ENCODE data around the gene SETD2. TPM values are rescaled to one million over a fixed set of nuclear protein-coding genes. Genes with fewer than 3 reads are reported as not detected.

The SETD2 gene
- total RNA-seq, 4 donors from 2014 or later, result 70.3 to 92.1 (median 87.3) TPM

DNA sequence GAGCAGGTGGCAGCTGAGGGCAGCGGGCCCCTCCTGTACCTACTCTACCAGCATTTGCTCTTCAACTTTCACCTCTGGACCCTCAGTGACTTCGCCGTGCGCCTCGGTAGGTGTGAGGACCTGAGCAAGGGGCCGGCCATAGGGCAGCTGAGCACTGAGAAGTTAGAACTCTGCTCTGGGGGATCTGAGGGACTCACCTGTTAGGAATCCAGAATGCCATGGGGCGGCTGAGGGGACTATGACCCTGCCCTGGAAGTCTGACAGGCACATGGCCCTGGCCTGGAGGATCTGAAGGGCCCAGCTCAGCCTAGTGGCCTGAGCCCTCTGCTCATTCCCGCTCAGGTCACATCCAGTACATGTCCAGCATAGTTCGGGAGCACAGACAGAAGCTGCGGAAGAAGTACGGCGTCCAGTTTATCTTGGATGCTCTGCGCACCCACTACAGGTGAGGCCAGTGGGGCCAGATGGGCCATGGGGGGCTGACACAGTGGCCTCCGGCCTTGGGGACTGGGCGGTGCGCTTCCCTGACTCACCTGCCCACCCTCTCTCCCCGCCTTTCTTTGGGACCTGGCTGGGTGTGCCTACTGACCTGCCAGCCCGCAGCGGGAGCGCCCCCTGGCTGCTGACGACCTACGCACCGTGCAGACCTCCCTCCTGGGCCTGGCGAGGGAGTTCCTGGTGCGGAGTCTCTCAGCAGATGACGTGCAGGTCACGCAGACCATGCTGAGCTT is 165.6 kb downstream of the SETD2 start:
- Histone ChIP-seq H3K27me3 (no peaks in the 10 kb centered on the region), H3K4me3 (no peak overlapping the region), H3K4me1 (no peaks in the 10 kb centered on the region), H3K27ac (no peak overlapping the region), H3K9me3 (no peaks in the 10 kb centered on the region), H3K36me3 (no peaks in the 10 kb centered on the region)
- TF ChIP-seq, protein P1, sequence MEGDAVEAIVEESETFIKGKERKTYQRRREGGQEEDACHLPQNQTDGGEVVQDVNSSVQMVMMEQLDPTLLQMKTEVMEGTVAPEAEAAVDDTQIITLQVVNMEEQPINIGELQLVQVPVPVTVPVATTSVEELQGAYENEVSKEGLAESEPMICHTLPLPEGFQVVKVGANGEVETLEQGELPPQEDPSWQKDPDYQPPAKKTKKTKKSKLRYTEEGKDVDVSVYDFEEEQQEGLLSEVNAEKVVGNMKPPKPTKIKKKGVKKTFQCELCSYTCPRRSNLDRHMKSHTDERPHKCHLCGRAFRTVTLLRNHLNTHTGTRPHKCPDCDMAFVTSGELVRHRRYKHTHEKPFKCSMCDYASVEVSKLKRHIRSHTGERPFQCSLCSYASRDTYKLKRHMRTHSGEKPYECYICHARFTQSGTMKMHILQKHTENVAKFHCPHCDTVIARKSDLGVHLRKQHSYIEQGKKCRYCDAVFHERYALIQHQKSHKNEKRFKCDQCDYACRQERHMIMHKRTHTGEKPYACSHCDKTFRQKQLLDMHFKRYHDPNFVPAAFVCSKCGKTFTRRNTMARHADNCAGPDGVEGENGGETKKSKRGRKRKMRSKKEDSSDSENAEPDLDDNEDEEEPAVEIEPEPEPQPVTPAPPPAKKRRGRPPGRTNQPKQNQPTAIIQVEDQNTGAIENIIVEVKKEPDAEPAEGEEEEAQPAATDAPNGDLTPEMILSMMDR (IDR thresholded peaks at IDR 0.05), result peak; percentile 60 to 82 (median 72)
- TF ChIP-seq POLR2A (IDR thresholded peaks at IDR 0.05), result no peak
- intact Hi-C loops (cut with DNase I; ENCODE audit: low total_unique reads), result no loop called here
- DNase-seq, result peak in 1 of 2 donors; percentile 51

DNA sequence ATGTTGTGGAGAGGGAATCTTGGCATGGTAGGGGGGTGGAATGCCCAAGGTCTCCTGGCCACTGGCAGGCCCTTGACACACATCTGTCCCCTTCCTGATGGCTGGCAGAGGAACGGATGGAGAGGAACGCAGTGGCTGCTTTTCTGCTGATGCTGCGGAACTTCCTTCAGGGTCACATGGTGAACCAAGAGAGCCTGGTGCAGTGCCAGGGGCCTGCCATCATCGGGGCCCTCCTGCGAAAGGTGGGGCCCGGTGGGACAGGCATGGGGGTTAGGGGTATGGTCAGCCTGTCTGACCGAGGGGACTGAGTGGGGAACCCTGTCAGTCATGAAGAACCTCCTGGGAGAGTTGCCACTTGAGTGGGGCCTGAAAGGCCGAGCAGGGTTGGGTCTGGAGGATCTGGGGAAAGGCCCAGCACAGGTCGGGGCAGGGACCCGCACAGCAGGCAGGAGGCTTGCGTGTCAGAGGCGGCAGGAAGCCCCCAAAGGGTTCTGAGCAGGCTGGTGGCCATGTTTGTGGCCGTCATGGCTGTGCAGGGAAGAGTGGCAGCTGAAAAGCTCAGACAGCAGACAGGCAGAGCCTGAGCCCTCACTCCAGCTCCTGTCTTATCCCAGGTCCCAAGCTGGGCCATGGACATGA is 166.3 kb downstream of the SETD2 start:
- intact Hi-C loops (cut with DNase I; ENCODE audit: low total_unique reads), result no loop called here
- TF ChIP-seq, protein P1 (IDR thresholded peaks at IDR 0.05), result no peak
- Histone ChIP-seq H3K9me3 (no peaks in the 10 kb centered on the region), H3K27ac (no peak overlapping the region), H3K4me1 (no peaks in the 10 kb centered on the region), H3K27me3 (no peaks in the 10 kb centered on the region), H3K36me3 (no peaks in the 10 kb centered on the region), H3K4me3 (no peak overlapping the region)
- no peak for DNase-seq

DNA sequence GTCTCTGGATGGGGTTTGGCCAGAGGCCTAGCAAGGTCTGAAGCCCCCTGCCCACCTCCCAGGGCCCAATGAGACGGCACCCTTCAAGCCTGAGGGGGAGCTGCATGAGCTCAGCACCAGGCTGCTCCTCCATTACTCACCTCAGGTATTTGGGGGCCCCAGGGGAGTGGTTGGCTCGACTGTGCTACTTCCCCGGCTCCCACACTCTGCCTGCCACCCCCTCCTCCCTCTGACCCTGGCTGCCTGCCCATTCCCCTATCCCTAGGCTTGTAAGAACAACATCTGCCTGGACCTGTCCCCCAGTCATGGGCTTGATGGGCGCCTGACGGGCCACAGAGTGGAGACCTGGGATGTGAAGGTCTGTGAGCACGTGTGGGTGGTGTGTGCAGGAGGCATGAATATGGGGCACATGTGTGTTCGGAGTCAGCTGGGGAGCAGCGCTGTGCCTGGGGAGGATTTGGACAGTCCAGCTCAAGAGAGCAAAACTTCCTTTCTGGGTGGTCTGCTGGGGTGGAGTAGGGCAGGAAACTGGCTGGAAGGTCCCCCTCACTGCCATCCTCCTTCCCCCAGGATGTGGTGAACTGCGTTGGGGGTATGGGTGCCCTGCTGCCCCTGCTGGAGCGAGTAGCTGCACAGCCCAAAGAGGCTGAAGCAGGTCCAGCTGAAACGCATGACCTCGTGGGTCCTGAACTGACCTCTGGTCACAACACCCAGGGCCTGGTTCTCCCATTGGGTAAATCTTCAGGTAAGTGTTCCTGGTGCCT is 167.0 kb downstream of the SETD2 start:
- Histone ChIP-seq H3K36me3 (no peaks in the 10 kb centered on the region), H3K4me1 (no peaks in the 10 kb centered on the region), H3K27me3 (no peaks in the 10 kb centered on the region), H3K27ac (no peak overlapping the region), H3K4me3 (no peak overlapping the region), H3K9me3 (no peaks in the 10 kb centered on the region)
- no peak for DNase-seq
- intact Hi-C loops (cut with DNase I; ENCODE audit: low total_unique reads), result no loop called here
- TF ChIP-seq POLR2A (IDR thresholded peaks at IDR 0.05), result no peak
- TF ChIP-seq, protein P1 (IDR thresholded peaks at IDR 0.05), result no peak

DNA sequence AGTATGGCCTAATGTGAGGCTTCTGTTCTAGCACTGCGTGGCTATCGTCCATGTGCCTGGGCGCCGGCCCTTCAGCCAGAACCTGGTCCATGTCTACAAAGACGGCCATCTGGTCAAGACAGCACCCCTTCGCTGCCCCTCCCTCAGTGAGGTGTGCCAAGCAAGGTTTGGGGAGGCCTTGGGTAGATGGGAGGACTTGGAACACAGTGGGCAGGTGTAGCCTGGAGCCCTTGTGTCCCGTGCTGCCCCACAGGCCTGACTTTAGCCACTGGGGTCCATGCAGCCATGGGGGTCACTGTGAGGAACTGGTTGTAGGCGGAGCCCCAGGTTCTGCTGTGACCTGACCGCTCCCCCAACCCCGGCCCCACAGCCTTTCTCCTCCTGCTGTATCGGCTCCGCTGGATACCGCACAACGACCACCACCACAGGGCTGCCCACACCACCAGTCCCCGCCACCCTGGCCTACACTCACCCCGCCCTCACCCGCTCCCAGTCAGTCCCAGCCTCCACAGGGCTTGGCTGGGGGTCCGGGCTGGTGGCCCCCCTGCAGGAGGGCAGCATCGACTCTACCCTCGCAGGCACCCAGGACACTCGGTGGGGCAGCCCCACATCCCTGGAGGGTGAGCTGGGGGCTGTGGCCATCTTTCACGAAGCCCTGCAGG is 167.9 kb downstream of the SETD2 start:
- Histone ChIP-seq H3K4me1 (no peaks in the 10 kb centered on the region), H3K36me3 (no peaks in the 10 kb centered on the region), H3K4me3 (no peak overlapping the region), H3K27me3 (no peaks in the 10 kb centered on the region), H3K9me3 (no peaks in the 10 kb centered on the region), H3K27ac (no peak overlapping the region)
- TF ChIP-seq, protein P1 (IDR thresholded peaks at IDR 0.05), result no peak
- TF ChIP-seq POLR2A (IDR thresholded peaks at IDR 0.05), result no peak
- no peak for DNase-seq
- intact Hi-C loops (cut with DNase I; ENCODE audit: low total_unique reads), result no loop called here

Data from uterus (tissue), 4 donors.